Natural killer cell (primary cell): ENCODE results near the gene JADE1. TPM values are rescaled to one million over a fixed set of nuclear protein-coding genes. Genes with fewer than 3 reads are reported as not detected.

ENCODE experiments used
- ATAC-seq, 3 donors: fragments of 150-1000 bp in 2 of 3; fragments of 200-7000 bp in 1 of 3; cut with Tn5 transposase; 1 replicate in 1 of 3; 2 replicates in 2 of 3; pipeline ENCODE4 v1.10.0; 2021; ENCODE audit warnings: mild to moderate bottlenecking in 2 of 3, moderate library complexity in 2 of 3
- DNase-seq, 2 donors: peaks; one replicate each; pipeline versions ENCODE4 v3.0.0 to v3.0.0-alpha.2; 2013 to 2021; ENCODE audit warnings: mixed read lengths in 1 of 2
- H3K27ac ChIP-seq: one replicate; pipeline ENCODE4 v1.5.1; 2013; ENCODE audit warnings: mild to moderate bottlenecking, low read length
- H3K27me3 ChIP-seq: one replicate; pipeline ENCODE4 v1.6.1; 2013; ENCODE audit warnings: low read length; ENCODE audit not compliant: control insufficient read depth, insufficient read depth
- H3K36me3 ChIP-seq: one replicate; pipeline ENCODE4 v1.6.1; 2013; ENCODE audit warnings: low read length; ENCODE audit not compliant: control insufficient read depth, insufficient read depth
- H3K4me1 ChIP-seq: one replicate; pipeline ENCODE4 v1.6.1; 2013; ENCODE audit warnings: low read length; ENCODE audit not compliant: control insufficient read depth, insufficient read depth
- H3K4me3 ChIP-seq: one replicate; pipeline ENCODE4 v1.5.1; 2013; ENCODE audit warnings: low read length
- H3K9me3 ChIP-seq: one replicate; pipeline ENCODE4 v1.6.1; 2013; ENCODE audit warnings: low read length; ENCODE audit not compliant: control insufficient read depth, insufficient read depth
- H3K27ac Mint-ChIP-seq, 2 donors: one replicate each; pipeline ENCODE4 v1.8.0; 2022; ENCODE audit warnings: mild to moderate bottlenecking in 2 of 2, mixed read lengths in 2 of 2, moderate library complexity in 1 of 2
- H3K27me3 Mint-ChIP-seq, 2 donors: one replicate each; pipeline ENCODE4 v1.8.0; 2022; ENCODE audit warnings: low read depth in 2 of 2, mixed read lengths in 2 of 2
- H3K36me3 Mint-ChIP-seq: one replicate; pipeline ENCODE4 v1.8.0; 2022; ENCODE audit warnings: mixed read lengths
- H3K4me1 Mint-ChIP-seq, 2 donors: one replicate each; pipeline ENCODE4 v1.8.0; 2022; ENCODE audit warnings: mixed read lengths in 2 of 2
- H3K4me3 Mint-ChIP-seq: one replicate; pipeline ENCODE4 v1.8.0; 2022; ENCODE audit warnings: mild to moderate bottlenecking, moderate library complexity, mixed read lengths
- H3K9me3 Mint-ChIP-seq, 2 donors: one replicate each; pipeline ENCODE4 v1.8.0; 2022; ENCODE audit warnings: mixed read lengths in 2 of 2
- WGBS: methylation state at CpG from one replicate; pipeline ENCODE4 v1.1.7; 2013; ENCODE audit warnings: missing lambda C conversion rate; ENCODE audit not compliant: insufficient coverage; 5-methylcytosine and 5-hydroxymethylcytosine counted together
- intact Hi-C: fragments of 100-400 bp; cut with micrococcal nuclease; formaldehyde crosslinking; loops from one replicate; pipeline ENCODE4 v1.14.2; 2022
- total RNA-seq, 4 donors: library from RNA; stranded (reverse); fragments of 120-200 nt in 1 of 4; gene quantifications; one replicate each; pipeline versions ENCODE4 v1.2.3 to v1.2.4, GENCODE V29; 2013 to 2022
- TF ChIP-seq, protein P1 (sequence below): fragments of 200-600 bp; IDR thresholded peaks from one replicate; pipeline ENCODE4 v1.8.0; 2022; ENCODE audit warnings: antibody characterized with exemption

Gene JADE1
- total RNA-seq, 3 donors from 2014 or later (not counting 1 experiment from before 2014, with no cell fraction given): 48.9 to 55.8 (median 52.7) TPM

GRCh38 chr4:128866269-128866668 lies 56.8 kb downstream of the JADE1 start:
- Histone ChIP-seq H3K4me1 (peaks cover 25% of the 10 kb centered on the region), H3K4me3 (no peak overlapping the region), H3K9me3 (no peaks in the 10 kb centered on the region), H3K27me3 (no peaks in the 10 kb centered on the region), H3K36me3 (peaks cover 61% of the 10 kb centered on the region), H3K27ac (no peak overlapping the region)
- ATAC-seq: no peak
- TF ChIP-seq, protein P1, sequence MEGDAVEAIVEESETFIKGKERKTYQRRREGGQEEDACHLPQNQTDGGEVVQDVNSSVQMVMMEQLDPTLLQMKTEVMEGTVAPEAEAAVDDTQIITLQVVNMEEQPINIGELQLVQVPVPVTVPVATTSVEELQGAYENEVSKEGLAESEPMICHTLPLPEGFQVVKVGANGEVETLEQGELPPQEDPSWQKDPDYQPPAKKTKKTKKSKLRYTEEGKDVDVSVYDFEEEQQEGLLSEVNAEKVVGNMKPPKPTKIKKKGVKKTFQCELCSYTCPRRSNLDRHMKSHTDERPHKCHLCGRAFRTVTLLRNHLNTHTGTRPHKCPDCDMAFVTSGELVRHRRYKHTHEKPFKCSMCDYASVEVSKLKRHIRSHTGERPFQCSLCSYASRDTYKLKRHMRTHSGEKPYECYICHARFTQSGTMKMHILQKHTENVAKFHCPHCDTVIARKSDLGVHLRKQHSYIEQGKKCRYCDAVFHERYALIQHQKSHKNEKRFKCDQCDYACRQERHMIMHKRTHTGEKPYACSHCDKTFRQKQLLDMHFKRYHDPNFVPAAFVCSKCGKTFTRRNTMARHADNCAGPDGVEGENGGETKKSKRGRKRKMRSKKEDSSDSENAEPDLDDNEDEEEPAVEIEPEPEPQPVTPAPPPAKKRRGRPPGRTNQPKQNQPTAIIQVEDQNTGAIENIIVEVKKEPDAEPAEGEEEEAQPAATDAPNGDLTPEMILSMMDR: no peak
- Mint-ChIP-seq H3K36me3 (peaks cover 12% of the 10 kb centered on the region), H3K4me1 (peaks cover 50 to 53% of the 10 kb centered on the region in 2 donors), H3K9me3 (no peaks in the 10 kb centered on the region), H3K4me3 (no peak overlapping the region), H3K27me3 (no peaks in the 10 kb centered on the region), H3K27ac (peak overlapping the region; percentile 51 to 60)
- 95% methylated on average over 2 of the region's 2 CpGs for WGBS
- intact Hi-C loops: no loop called here
- no peak for DNase-seq

DNA sequence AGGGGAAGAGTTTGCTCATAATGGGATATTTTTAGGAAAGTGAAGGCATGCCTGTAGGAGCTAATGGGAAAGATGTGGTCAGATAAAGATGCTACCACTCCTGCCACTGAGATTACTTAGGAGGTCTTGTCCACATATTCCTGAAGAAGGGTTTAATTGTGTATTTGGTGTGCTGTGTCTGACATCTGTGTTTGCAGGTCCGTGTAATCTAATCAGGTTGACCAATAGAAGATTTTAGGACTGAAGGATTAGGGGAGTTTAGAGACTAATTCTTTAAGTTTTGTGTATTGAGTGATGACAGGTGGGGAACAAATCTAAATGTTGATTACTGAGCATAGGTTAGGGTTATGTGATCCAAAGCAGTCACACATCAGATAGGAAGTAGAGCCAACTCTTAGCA lies 57.2 kb downstream of the JADE1 start:
- no peaks in the 10 kb centered on the region for H3K27me3 ChIP-seq
- no peak overlapping the region for H3K4me3 ChIP-seq
- H3K4me1 Mint-ChIP-seq: peaks cover 49 to 50% of the 10 kb centered on the region in 2 donors
- H3K27ac Mint-ChIP-seq: peak overlapping the region; percentile 51 to 60
- 97% methylated on average over 1 of the region's 1 CpG for WGBS
- peaks cover 63% of the 10 kb centered on the region for H3K36me3 ChIP-seq
- H3K27me3 Mint-ChIP-seq: no peaks in the 10 kb centered on the region
- peaks cover 20% of the 10 kb centered on the region for H3K4me1 ChIP-seq
- DNase-seq (no peak), ATAC-seq (no peak)
- H3K36me3 Mint-ChIP-seq: peaks cover 16% of the 10 kb centered on the region
- H3K4me3 Mint-ChIP-seq: no peak overlapping the region
- TF ChIP-seq, protein P1: no peak
- no peak overlapping the region for H3K27ac ChIP-seq
- intact Hi-C loops: no loop called here
- no peaks in the 10 kb centered on the region for H3K9me3 ChIP-seq
- no peaks in the 10 kb centered on the region for H3K9me3 Mint-ChIP-seq

DNA sequence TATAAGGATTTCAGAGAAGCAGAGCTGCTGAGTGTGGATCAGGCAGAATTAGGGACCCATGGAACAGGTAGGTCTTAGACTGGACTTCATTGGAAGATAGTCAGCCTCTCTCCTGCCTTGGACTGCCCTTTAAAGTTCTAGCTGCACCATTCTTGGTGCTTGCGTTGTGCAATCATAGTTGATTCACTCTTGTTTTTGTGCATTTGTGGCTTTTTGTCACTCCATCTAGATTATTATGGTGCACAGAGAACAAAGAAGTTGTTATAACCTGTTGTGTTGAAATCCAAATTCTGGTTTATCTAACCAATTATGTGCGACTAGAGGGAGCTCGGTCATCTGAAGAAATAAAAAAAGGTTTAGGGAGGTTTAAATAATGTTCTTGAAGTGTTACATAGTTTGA lies 59.3 kb downstream of the JADE1 start:
- 93% methylated on average over 3 of the region's 3 CpGs for WGBS
- Mint-ChIP-seq H3K9me3 (no peaks in the 10 kb centered on the region), H3K36me3 (peaks cover 34% of the 10 kb centered on the region), H3K27ac (peak overlapping the region; percentile 75 to 78), H3K27me3 (no peaks in the 10 kb centered on the region), H3K4me1 (peaks cover 29 to 30% of the 10 kb centered on the region in 2 donors), H3K4me3 (no peak overlapping the region)
- H3K4me3 ChIP-seq: no peak overlapping the region
- no peaks in the 10 kb centered on the region for H3K9me3 ChIP-seq
- H3K27me3 ChIP-seq: no peaks in the 10 kb centered on the region
- ATAC-seq: peak in 1 of 3 donors; percentile 52
- H3K4me1 ChIP-seq: no peaks in the 10 kb centered on the region
- peaks cover 71% of the 10 kb centered on the region for H3K36me3 ChIP-seq
- intact Hi-C loops: no loop called here
- no peak for DNase-seq
- no peak overlapping the region for H3K27ac ChIP-seq
- TF ChIP-seq, protein P1: no peak
